Measurements from ENCODE around the gene COL4A2.

GRCh38 chr13:110468986-110469495 lies 162.0 kb downstream of the COL4A2 start:
- TF ChIP-seq, protein P1, sequence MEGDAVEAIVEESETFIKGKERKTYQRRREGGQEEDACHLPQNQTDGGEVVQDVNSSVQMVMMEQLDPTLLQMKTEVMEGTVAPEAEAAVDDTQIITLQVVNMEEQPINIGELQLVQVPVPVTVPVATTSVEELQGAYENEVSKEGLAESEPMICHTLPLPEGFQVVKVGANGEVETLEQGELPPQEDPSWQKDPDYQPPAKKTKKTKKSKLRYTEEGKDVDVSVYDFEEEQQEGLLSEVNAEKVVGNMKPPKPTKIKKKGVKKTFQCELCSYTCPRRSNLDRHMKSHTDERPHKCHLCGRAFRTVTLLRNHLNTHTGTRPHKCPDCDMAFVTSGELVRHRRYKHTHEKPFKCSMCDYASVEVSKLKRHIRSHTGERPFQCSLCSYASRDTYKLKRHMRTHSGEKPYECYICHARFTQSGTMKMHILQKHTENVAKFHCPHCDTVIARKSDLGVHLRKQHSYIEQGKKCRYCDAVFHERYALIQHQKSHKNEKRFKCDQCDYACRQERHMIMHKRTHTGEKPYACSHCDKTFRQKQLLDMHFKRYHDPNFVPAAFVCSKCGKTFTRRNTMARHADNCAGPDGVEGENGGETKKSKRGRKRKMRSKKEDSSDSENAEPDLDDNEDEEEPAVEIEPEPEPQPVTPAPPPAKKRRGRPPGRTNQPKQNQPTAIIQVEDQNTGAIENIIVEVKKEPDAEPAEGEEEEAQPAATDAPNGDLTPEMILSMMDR (IDR thresholded peaks at IDR 0.05 in 4 of 5, conservative IDR thresholded peaks at IDR 0.05 in 1 of 5) = no peak
- no peak for TF ChIP-seq POLR2A (IDR thresholded peaks at IDR 0.05)
